SU-DHL-6 (cell line): ENCODE measurements around the gene MOGAT3.

Experiments
- H2AFZ ChIP-seq: fragments of 200-600 bp; sonication (generic); 2 replicates; pipeline ENCODE4 v1.6.1; 2014; ENCODE audit warnings: low read depth, mild to moderate bottlenecking, moderate library complexity, mixed read lengths, antibody characterized with exemption, low read length; ENCODE audit not compliant: severe bottlenecking
- H3F3A ChIP-seq: fragments of 200-600 bp; shearing (Covaris generic); 2 replicates; pipeline ENCODE4 v1.6.0; 2016; ENCODE audit warnings: antibody characterized with exemption, mild to moderate bottlenecking; ENCODE audit not compliant: insufficient read depth
- H3K27ac ChIP-seq: fragments of 200-600 bp; sonication (generic); 2 replicates; pipeline ENCODE4 v1.5.1; 2016; ENCODE audit warnings: low read depth, mild to moderate bottlenecking, low read length, moderate library complexity, mixed read lengths
- H3K27me3 ChIP-seq: fragments of 200-600 bp; sonication (generic), shearing (Covaris generic); 2 replicates; pipeline ENCODE4 v1.6.0; 2014; ENCODE audit warnings: mild to moderate bottlenecking, low read length
- H3K36me3 ChIP-seq: fragments of 200-600 bp; sonication (generic); 2 replicates; pipeline ENCODE4 v1.6.1; 2014; ENCODE audit warnings: mild to moderate bottlenecking, low read length, mixed read lengths
- H3K4me2 ChIP-seq: fragments of 300-600, 200-600 bp; shearing (Covaris generic), sonication (generic); 2 replicates; pipeline ENCODE4 v1.6.0; 2014; ENCODE audit warnings: low read length, low read depth, mild to moderate bottlenecking; ENCODE audit not compliant: poor library complexity, severe bottlenecking
- H3K4me3 ChIP-seq: fragments of 200-600 bp; sonication (generic); 2 replicates; pipeline ENCODE4 v1.5.1; 2014; ENCODE audit warnings: antibody characterized with exemption, low read length, mild to moderate bottlenecking, mixed read lengths; ENCODE audit not compliant: insufficient read depth, poor library complexity, severe bottlenecking
- H3K79me2 ChIP-seq: fragments of 200-600 bp; sonication (generic); 2 replicates; pipeline ENCODE4 v1.6.1; 2014; ENCODE audit warnings: mild to moderate bottlenecking, low read length, moderate library complexity; ENCODE audit not compliant: insufficient read depth
- H3K9ac ChIP-seq: fragments of 200-600 bp; sonication (generic); 2 replicates; pipeline ENCODE4 v1.7.0; 2014; ENCODE audit warnings: mild to moderate bottlenecking, low read length
- H3K9me2 ChIP-seq: fragments of 200-600 bp; sonication (generic); replicated peaks from 2 replicates; pipeline ENCODE4 v1.6.1; 2014; ENCODE audit warnings: low read length; ENCODE audit not compliant: insufficient read depth
- H3K9me3 ChIP-seq: fragments of 200-600 bp; sonication (generic); 2 replicates; pipeline ENCODE4 v1.6.1; 2014; ENCODE audit warnings: low read length, mixed read lengths; ENCODE audit not compliant: insufficient read depth
- H4K20me1 ChIP-seq: fragments of 200-600 bp; sonication (generic); 2 replicates; pipeline ENCODE4 v1.6.1; 2014; ENCODE audit warnings: low read depth, mild to moderate bottlenecking, antibody characterized with exemption, low read length, moderate library complexity, mixed read lengths
- CTCF ChIP-seq: fragments of 200-600 bp; sonication (generic); IDR thresholded peaks from one replicate; pipeline ENCODE4 v1.5.1; 2017; ENCODE audit warnings: antibody characterized with exemption, mild to moderate bottlenecking, low read length, moderate library complexity; ENCODE audit not compliant: insufficient read depth, poor library complexity, severe bottlenecking
- EZH2phosphoT487 ChIP-seq: fragments of 200-600 bp; sonication (generic), shearing (Covaris generic); conservative IDR thresholded peaks from 2 replicates; pipeline ENCODE4 v1.6.1; 2018; ENCODE audit warnings: mild to moderate bottlenecking, antibody characterized with exemption, low read length, moderate library complexity, mixed read lengths

MOGAT3 gene

DNA sequence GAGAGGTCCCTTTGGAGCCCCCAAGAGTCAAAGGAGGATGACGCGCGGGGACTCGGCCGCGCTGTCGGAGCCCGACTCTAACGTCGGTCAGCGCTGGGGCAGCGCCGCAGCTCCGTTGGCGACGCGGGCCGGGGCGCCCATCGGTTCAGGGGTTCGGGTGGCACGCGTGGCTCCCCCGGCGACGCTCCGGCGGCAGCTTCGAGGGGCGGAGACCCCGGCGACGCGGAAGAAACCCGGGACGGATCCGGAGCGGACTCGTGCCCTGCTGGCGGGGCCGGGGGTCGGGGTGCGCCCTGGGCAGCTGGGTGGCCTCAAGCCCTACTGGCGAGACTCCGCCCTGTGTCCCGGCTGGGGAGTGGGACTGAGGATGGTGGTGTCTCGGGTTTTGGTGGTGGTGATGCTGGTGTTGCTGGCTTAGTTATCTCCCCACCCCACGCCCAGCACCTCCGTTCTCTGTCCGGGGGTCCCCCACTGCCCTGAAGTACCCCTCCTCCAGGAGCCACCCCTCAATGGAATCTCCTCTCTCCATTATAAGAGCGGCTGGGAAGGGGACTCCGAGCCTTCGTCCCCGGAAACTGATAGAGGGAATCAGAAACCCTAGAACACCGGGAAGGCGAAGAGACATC lies 20.6 kb downstream of the MOGAT3 start, which contains the start of gene NAT16:
NAT16 (minus strand) TSS at position 164 of the 626 bp plus-strand sequence. CDS start 5,486 bp downstream, outside the sequence.
- TF ChIP-seq EZH2phosphoT487 (no peak), CTCF (no peak)
- Histone ChIP-seq H3F3A (no peaks in the 10 kb centered on the region), H3K4me3 (no peak within 1 kb of the TSS), H2AFZ (no peak within 1 kb of the TSS), H3K27ac (no peak within 1 kb of the TSS), H3K9me3 (no peaks in the 10 kb centered on the region), H3K4me2 (no peak within 1 kb of the TSS), H4K20me1 (no peaks in the 10 kb centered on the region), H3K36me3 (no peaks in the 10 kb centered on the region), H3K9ac (no peak within 1 kb of the TSS), H3K79me2 (no peaks in the 10 kb centered on the region), H3K9me2 (no peaks in the 10 kb centered on the region), H3K27me3 (no peaks in the 10 kb centered on the region)

DNA sequence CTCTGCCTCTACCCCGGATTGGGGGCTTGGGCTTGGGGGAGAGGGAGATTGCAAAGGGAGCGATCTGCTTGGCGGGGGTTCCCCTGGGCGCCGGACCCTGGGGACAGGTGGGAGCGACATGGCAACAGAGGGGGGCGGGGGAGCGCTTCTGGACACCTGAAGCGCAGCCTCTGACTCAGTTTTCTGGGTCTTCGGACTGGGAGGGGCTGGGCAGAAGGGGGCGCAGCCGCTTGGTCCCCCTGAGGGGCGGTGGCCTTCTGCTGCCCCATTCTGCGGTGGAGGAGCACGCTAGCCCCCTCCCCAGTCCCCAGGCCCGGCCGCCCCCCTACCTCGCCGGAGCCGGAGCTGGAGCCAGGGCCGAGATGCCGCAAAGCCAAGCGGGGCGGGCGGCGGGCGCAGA lies 21.1 kb downstream of the MOGAT3 start:
- Histone ChIP-seq H3K9me3 (no peaks in the 10 kb centered on the region), H3K9me2 (no peaks in the 10 kb centered on the region), H3K4me3 (no peak overlapping the region), H3K9ac (no peak overlapping the region), H3F3A (no peaks in the 10 kb centered on the region), H3K4me2 (no peak overlapping the region), H3K36me3 (no peaks in the 10 kb centered on the region), H3K27ac (no peak overlapping the region), H3K27me3 (no peaks in the 10 kb centered on the region), H3K79me2 (no peaks in the 10 kb centered on the region), H4K20me1 (no peaks in the 10 kb centered on the region), H2AFZ (no peak overlapping the region)
- TF ChIP-seq CTCF (no peak), EZH2phosphoT487 (no peak)

GRCh38 chr7:101179117-101179516 lies 21.7 kb downstream of the MOGAT3 start:
- no peaks in the 10 kb centered on the region for H3K9me3 ChIP-seq
- H3K4me3 ChIP-seq: no peak overlapping the region
- no peaks in the 10 kb centered on the region for H3K36me3 ChIP-seq
- no peaks in the 10 kb centered on the region for H3K9me2 ChIP-seq
- H2AFZ ChIP-seq: no peak overlapping the region
- no peak overlapping the region for H3K27ac ChIP-seq
- H3K79me2 ChIP-seq: no peaks in the 10 kb centered on the region
- TF ChIP-seq CTCF: no peak
- no peak for TF ChIP-seq EZH2phosphoT487
- H3F3A ChIP-seq: no peaks in the 10 kb centered on the region
- H4K20me1 ChIP-seq: no peaks in the 10 kb centered on the region
- H3K9ac ChIP-seq: no peak overlapping the region
- no peak overlapping the region for H3K4me2 ChIP-seq
- no peaks in the 10 kb centered on the region for H3K27me3 ChIP-seq
